Stimulated activated naive CD8-positive, alpha-beta T cell treated with anti-CD3 and anti-CD28 coated beads, Interleukin-15, Interleukin-2, amounts not matched to agents 100 U/mL and 50 U/mL, for 24 hours (primary cell): ENCODE data around the gene OR5F1.

Experiments used
- ATAC-seq: fragments of 150-1000 bp; cut with Tn5 transposase; one replicate; pipeline ENCODE4 v1.10.0; 2021
- DNase-seq: peaks from one replicate; pipeline ENCODE4 v3.0.0; 2021

OR5F1 gene

GRCh38 chr11:55994525-55994924, at the start of gene OR5F1:
Gene OR5F1 (minus strand): TSS chr11:55994625. CDS start chr11:55994625, 0 bp downstream.
- DNase-seq (no peak), ATAC-seq (no peak)

DNA sequence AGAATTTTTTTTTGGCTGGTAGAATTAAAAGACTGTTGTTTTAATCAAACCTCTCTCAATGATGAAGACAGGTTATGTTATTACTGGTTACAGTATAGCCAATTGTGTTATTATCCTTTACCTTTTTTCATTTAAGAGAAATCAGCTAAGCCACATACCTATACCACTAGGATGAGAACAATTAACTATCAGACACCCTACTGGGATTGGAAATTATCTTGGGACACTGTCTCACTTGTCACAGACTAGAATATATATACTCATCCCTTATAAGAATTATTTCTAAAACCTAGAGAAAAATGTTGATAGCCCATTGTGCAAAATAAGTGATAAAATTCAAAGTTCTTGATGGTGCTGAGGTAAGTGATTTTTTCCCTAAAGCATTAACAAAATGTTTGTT, 32.9 kb upstream of the OR5F1 start, which contains the start of gene OR5AS1:
Gene OR5AS1 (plus strand): TSS at position 301 of the 400 bp plus-strand sequence. CDS start 2,765 bp downstream, outside the sequence.
- no peak for ATAC-seq

DNA sequence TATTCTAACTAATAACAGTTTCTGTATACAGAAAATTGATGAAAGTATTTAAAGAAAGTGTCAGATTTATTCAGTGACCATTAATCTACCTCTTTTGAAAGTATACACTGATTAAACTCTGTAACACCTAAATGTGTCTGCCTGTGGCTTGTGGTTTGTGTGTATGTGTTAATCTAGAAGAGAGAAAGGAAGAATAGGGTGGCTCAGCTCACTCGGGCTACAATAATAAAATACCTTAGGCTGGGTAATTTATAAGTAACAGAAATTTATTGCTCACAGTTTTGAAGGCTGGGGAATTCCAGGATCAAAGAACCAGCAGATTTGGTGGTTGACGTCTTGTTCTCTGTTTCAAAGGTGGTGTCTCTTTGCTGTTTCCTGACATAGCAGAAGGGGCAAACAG, 19.4 kb upstream of the OR5F1 start:
- ATAC-seq (no peak), DNase-seq (no peak)

More for the DNA sequence above, 32.9 kb upstream of the OR5F1 start, which contains the start of gene OR5AS1:
- DNase-seq: no peak

- ATAC-seq (no peak), DNase-seq (no peak)
Measured at GRCh38 chr11:56010716-56011115, 16.3 kb upstream of the OR5F1 start.

GRCh38 chr11:55970935-55971334, 23.5 kb downstream of the OR5F1 start:
- ATAC-seq (no peak), DNase-seq (no peak)

- ATAC-seq (no peak), DNase-seq (no peak)
Measured at GRCh38 chr11:55969845-55970244, 24.6 kb downstream of the OR5F1 start, which contains the start of gene OR10AG1. Gene OR10AG1 (minus strand): TSS chr11:55969945. CDS start chr11:55969907, 38 bp downstream.

- ATAC-seq (no peak), DNase-seq (no peak)
Measured at GRCh38 chr11:55967914-55968313, 26.5 kb downstream of the OR5F1 start.

GRCh38 chr11:55966391-55966790, 28.0 kb downstream of the OR5F1 start:
- DNase-seq (no peak), ATAC-seq (no peak)

GRCh38 chr11:55956521-55956920, 37.9 kb downstream of the OR5F1 start:
- no peak for ATAC-seq
- DNase-seq: no peak

GRCh38 chr11:55949330-55949729, 45.1 kb downstream of the OR5F1 start:
- no peak for DNase-seq
- ATAC-seq: no peak
